Stimulated activated CD8-positive, alpha-beta memory T cell treated with anti-CD3 and anti-CD28 coated beads, Interleukin-15, amount 100 ng/mL, for 48 hours (primary cell): ENCODE results near the gene CSTPP1.
"Not testable (repeated sequence)": the region's sequence is repeated elsewhere in the genome, so short reads cannot be mapped to it uniquely, and the experiment has no call there.

Source experiments
- DNase-seq, 2 donors: peaks; one replicate each; pipeline ENCODE4 v3.0.0-alpha.2; 2020; ENCODE audit warnings: low read depth in 2 of 2

CSTPP1 gene

GRCh38 chr11:46991391-46991790, 54.8 kb downstream of the CSTPP1 start:
- DNase-seq: no peak

GRCh38 chr11:46992386-46992785, 55.8 kb downstream of the CSTPP1 start:
- not testable (repeated sequence) for DNase-seq

GRCh38 chr11:46997796-46998195, 61.2 kb downstream of the CSTPP1 start:
- DNase-seq: not testable (repeated sequence)

GRCh38 chr11:46999217-46999616, 62.7 kb downstream of the CSTPP1 start:
- DNase-seq: no peak

GRCh38 chr11:47000033-47000432, 63.5 kb downstream of the CSTPP1 start:
- no peak for DNase-seq

- DNase-seq: no peak
Observed at GRCh38 chr11:47001781-47002181, 65.2 kb downstream of the CSTPP1 start.

GRCh38 chr11:47002390-47002789, 65.8 kb downstream of the CSTPP1 start:
- no peak for DNase-seq

GRCh38 chr11:47003180-47003877, 66.8 kb downstream of the CSTPP1 start:
- DNase-seq: peak; percentile 3 to 10

- no peak for DNase-seq
Observed at GRCh38 chr11:47004595-47005033, 68.1 kb downstream of the CSTPP1 start.

- no peak for DNase-seq
Observed at GRCh38 chr11:47005441-47005840, 68.9 kb downstream of the CSTPP1 start.

- DNase-seq: no peak
Observed at GRCh38 chr11:47007579-47007978, 71.0 kb downstream of the CSTPP1 start.

GRCh38 chr11:47010179-47010578, 73.6 kb downstream of the CSTPP1 start:
- no peak for DNase-seq

GRCh38 chr11:47014097-47014496, 77.5 kb downstream of the CSTPP1 start:
- no peak for DNase-seq

- no peak for DNase-seq
Observed at GRCh38 chr11:47018637-47019036, 82.1 kb downstream of the CSTPP1 start.

- no peak for DNase-seq
Observed at GRCh38 chr11:47020793-47021526, 84.4 kb downstream of the CSTPP1 start.

GRCh38 chr11:47021527-47021818, 84.9 kb downstream of the CSTPP1 start:
- no peak for DNase-seq

- no peak for DNase-seq
Observed at GRCh38 chr11:47021965-47022364, 85.4 kb downstream of the CSTPP1 start.

- DNase-seq: no peak
Observed at GRCh38 chr11:47028195-47029093, 91.9 kb downstream of the CSTPP1 start.

- DNase-seq: no peak
Observed at GRCh38 chr11:47033439-47033838, 96.9 kb downstream of the CSTPP1 start.

GRCh38 chr11:47034091-47034490, 97.5 kb downstream of the CSTPP1 start:
- DNase-seq: no peak

GRCh38 chr11:47035108-47035507, 98.5 kb downstream of the CSTPP1 start:
- DNase-seq: no peak

GRCh38 chr11:47044119-47044518, 107.6 kb downstream of the CSTPP1 start:
- no peak for DNase-seq
